Skeletal muscle tissue (tissue), 4 donors: ENCODE data around the gene EVC. TPM values are rescaled to one million over a fixed set of nuclear protein-coding genes. Genes with fewer than 3 reads are reported as not detected.

ENCODE experiments used
- H3K27ac ChIP-seq: one replicate; pipeline ENCODE4 v1.7.0; 2013; ENCODE audit warnings: mild to moderate bottlenecking, low read depth, low read length, inconsistent platforms
- H3K27me3 ChIP-seq, 3 donors: one replicate each; pipeline ENCODE4 v1.7.0; 2013; ENCODE audit warnings: low read length in 3 of 3; ENCODE audit not compliant: control insufficient read depth in 3 of 3, insufficient read depth in 3 of 3
- H3K36me3 ChIP-seq, 3 donors: one replicate each; pipeline ENCODE4 v1.7.0; 2013; ENCODE audit warnings: low read length in 3 of 3; ENCODE audit not compliant: control insufficient read depth in 3 of 3, insufficient read depth in 3 of 3
- H3K4me1 ChIP-seq, 3 donors: one replicate each; pipeline ENCODE4 v1.7.0; 2013; ENCODE audit warnings: low read length in 3 of 3, mild to moderate bottlenecking in 3 of 3; ENCODE audit not compliant: control insufficient read depth in 3 of 3, insufficient read depth in 3 of 3
- H3K4me3 ChIP-seq, 3 donors: one replicate each; pipeline ENCODE4 v1.7.0; 2013; ENCODE audit warnings: low read length in 3 of 3
- H3K9ac ChIP-seq, 3 donors: one replicate each; pipeline ENCODE4 v1.7.0; 2013; ENCODE audit warnings: low read length in 3 of 3, mild to moderate bottlenecking in 3 of 3, moderate library complexity in 2 of 3, low read depth in 1 of 3
- H3K9me3 ChIP-seq, 3 donors: one replicate each; pipeline ENCODE4 v1.7.0; 2013; ENCODE audit warnings: low read length in 3 of 3; ENCODE audit not compliant: control insufficient read depth in 3 of 3
- total RNA-seq: library from RNA; depleted of rRNA; stranded (reverse); fragments of >200 nt; gene quantifications from one replicate; pipeline ENCODE4 v1.2.3, GENCODE V29; 2014
- donor health status: Osteomylitis.

Gene EVC
- total RNA-seq, 1 donor from 2014 or later: 19.8 TPM

DNA sequence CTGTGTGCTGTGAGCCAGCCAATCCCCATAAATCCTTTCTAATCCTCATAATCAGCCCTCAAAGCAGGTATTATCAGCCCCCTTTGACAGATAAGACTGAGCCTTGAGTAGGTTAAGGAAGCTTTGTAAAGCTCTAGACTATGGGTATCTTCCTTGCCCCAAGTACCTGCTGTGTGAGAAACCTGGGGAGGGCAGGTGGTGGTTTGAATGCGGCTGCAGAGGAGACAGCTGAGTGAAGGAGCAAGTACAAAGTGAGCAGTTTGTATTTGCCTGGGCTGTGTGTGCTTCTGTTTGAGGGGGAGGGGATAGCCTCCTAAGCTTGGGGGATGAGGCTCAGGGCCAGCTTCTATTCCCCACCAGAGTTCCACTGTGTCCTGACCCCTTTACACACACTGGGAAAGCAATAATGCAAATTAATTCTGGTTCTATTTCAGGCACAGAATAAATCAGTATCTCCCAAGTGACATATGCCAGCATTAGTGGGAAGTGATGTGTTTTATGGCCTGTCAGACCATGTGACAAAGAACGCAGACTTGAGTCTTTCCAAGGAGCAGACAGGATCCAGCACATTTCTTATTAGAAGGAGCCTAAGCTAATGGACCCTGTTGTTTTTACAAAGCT, 63.5 kb downstream of the EVC start:
- Histone ChIP-seq H3K9ac (no peak overlapping the region), H3K4me1 (no peaks in the 10 kb centered on the region), H3K4me3 (no peak overlapping the region), H3K27ac (no peak overlapping the region), H3K36me3 (peaks cover 0 to 6% (median 0%) of the 10 kb centered on the region in 3 donors), H3K9me3 (peaks cover 4 to 14% (median 8%) of the 10 kb centered on the region in 3 donors), H3K27me3 (no peaks in the 10 kb centered on the region)

- no peak overlapping the region for H3K4me3 ChIP-seq
- peaks cover 4 to 14% (median 8%) of the 10 kb centered on the region in 3 donors for H3K9me3 ChIP-seq
- peaks cover 0 to 6% (median 0%) of the 10 kb centered on the region in 3 donors for H3K36me3 ChIP-seq
- H3K4me1 ChIP-seq: no peaks in the 10 kb centered on the region
- no peaks in the 10 kb centered on the region for H3K27me3 ChIP-seq
- H3K9ac ChIP-seq: no peak overlapping the region
- H3K27ac ChIP-seq: no peak overlapping the region
Measured at GRCh38 chr4:5776510-5776909, 65.5 kb downstream of the EVC start.

DNA sequence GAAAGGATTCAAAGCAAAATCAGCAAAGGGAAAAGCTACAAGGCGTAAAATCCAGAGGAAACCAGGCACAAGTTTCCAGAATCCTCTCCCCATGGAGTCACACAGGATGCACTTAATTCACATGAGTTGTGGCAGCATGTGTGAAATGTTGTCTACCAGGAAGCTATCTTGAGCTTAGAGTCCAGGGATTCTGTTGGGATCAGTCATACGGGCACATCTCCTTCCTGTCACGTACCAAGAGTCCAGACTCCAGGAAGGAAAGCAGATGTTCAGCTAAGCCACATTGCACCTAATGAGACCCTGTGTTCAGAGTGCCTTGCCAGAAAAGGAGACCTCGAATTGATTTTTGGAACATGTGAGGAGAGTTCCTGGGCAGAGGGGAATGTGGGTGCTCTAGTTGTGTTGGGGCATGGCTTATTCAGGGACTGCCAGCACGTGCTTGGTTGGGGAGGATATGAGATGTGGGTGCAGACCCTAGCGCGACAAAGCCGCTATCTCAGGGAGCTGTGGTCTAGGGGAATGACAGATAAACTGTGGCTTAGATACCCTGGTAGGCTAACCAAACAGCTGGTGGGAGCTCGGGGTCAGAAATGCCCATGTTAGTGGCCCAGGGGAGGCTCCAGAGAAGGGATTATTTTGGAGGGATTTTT, 70.0 kb downstream of the EVC start:
- Histone ChIP-seq H3K36me3 (peaks cover 0 to 11% (median 0%) of the 10 kb centered on the region in 3 donors), H3K27me3 (no peaks in the 10 kb centered on the region), H3K4me1 (no peaks in the 10 kb centered on the region), H3K27ac (no peak overlapping the region), H3K4me3 (no peak overlapping the region), H3K9me3 (peaks cover 2 to 12% (median 8%) of the 10 kb centered on the region in 3 donors), H3K9ac (no peak overlapping the region)

GRCh38 chr4:5781691-5782090, 70.7 kb downstream of the EVC start:
- H3K9me3 ChIP-seq: peaks cover 0 to 5% (median 5%) of the 10 kb centered on the region in 3 donors
- no peak overlapping the region for H3K27ac ChIP-seq
- no peak overlapping the region for H3K9ac ChIP-seq
- no peak overlapping the region for H3K4me3 ChIP-seq
- H3K36me3 ChIP-seq: peaks cover 0 to 8% (median 0%) of the 10 kb centered on the region in 3 donors
- H3K4me1 ChIP-seq: no peaks in the 10 kb centered on the region
- H3K27me3 ChIP-seq: no peaks in the 10 kb centered on the region

DNA sequence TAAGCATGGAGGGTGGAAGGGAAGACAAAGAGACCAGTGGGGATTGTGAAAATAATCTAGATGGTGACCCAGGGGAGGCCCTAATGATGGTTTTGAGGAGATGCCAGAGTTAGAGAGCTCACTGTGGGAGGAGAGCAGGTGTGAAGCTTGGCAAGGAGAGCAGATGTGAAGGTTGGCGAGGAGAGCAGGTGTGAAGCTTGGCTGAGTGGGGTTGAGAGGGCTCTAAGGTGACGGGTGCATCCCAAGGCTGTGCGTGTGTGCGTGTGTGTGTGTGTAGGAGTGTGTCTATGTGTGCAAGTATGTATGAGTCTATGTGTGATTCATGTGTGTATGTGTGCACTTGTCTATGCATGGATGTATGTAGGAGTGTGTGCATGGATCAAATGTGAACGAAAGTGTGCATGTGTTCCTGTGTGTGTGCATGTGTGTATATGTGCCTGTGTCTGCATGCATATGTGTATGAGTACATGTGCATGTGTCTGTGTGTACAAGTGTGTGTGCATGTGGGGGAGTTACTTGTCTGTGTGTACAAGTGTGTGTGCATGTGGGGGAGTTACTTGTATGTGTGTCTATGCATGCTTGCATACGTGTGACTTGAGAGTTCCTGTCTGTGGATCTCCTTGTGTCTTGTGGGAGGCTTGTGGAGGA, 72.0 kb downstream of the EVC start:
- H3K9me3 ChIP-seq: no peaks in the 10 kb centered on the region
- H3K27ac ChIP-seq: no peak overlapping the region
- no peaks in the 10 kb centered on the region for H3K27me3 ChIP-seq
- no peak overlapping the region for H3K4me3 ChIP-seq
- no peaks in the 10 kb centered on the region for H3K4me1 ChIP-seq
- no peak overlapping the region for H3K9ac ChIP-seq
- H3K36me3 ChIP-seq: peaks cover 0 to 6% (median 0%) of the 10 kb centered on the region in 3 donors

DNA sequence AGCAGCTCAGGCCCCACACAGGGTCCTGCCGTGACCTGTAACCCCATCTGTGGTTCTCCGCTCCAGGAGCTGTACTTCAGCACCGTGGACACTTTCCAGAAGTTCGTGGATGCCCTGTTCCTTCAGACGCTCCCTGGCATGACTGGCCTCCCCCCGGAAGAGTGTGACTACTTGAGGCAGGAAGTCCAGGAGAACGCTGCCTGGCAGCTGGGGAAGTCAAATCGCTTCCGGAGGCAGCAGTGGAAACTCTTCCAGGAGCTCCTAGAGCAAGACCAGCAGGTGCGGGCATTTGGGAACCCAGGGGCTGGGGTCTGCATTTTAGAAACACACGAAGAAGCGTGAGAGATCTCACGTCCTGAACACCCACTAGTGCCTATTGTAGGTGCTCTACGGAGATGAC, 72.5 kb downstream of the EVC start:
- Histone ChIP-seq H3K9ac (no peak overlapping the region), H3K27ac (no peak overlapping the region), H3K36me3 (peaks cover 0 to 6% (median 0%) of the 10 kb centered on the region in 3 donors), H3K4me1 (no peaks in the 10 kb centered on the region), H3K9me3 (no peaks in the 10 kb centered on the region), H3K27me3 (no peaks in the 10 kb centered on the region), H3K4me3 (no peak overlapping the region)

DNA sequence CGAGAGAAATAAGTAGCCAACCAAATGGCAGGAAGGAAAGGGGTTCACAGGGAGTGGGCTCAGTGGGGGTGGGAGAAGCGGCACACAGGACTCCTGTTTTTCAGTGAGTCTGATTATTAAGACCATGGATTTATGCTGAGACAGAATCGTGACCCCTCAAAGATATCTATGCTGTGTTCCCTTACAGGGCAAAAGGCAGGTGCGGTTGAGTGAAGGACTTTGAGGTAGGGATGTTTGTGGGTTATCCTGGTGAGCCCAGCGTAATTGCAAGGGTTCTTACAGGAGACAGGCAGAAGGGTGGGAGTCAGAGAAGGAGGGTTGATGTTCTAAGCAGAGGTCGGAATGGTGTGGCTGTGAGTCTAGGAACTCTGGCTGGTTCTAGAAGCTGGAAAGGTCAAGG, 73.0 kb downstream of the EVC start:
- H3K4me3 ChIP-seq: no peak overlapping the region
- H3K36me3 ChIP-seq: peaks cover 0 to 7% (median 0%) of the 10 kb centered on the region in 3 donors
- H3K4me1 ChIP-seq: no peaks in the 10 kb centered on the region

DNA sequence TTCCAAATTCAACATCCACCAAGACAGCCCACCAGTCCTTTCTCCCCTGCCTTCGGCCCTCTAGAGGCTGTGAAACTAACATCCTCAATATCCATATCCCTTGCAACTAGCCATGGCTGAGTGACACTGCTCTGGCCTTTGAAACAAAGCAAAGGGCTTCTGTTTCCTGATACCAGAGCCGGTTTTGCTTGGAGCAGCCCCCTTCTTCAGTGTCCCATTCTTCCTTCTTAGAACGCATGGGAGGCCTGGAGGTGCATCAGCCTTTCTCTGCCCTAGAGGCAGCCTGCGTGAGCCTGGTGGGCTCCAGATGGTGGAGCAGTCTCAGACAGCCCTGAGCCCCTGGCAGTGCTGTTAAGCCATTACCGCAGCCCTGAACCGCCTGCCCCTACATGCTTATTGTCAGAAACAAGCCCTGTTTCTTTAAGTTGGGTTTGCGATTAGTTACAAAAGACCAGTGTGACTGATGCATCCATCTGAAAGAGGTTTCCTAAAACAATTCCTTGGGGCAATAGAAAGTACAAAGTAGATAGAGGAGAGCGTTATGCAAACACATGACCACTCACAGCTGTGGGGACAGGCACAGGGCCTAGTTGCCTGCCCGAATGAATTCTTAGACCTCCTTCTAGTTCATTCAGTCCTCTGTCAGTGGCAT, 74.1 kb downstream of the EVC start:
- Histone ChIP-seq H3K4me3 (no peak overlapping the region), H3K36me3 (peaks cover 0 to 8% (median 2%) of the 10 kb centered on the region in 3 donors), H3K9me3 (no peaks in the 10 kb centered on the region), H3K27me3 (no peaks in the 10 kb centered on the region), H3K27ac (no peak overlapping the region), H3K4me1 (no peaks in the 10 kb centered on the region), H3K9ac (no peak overlapping the region)

More for the DNA sequence above, 73.0 kb downstream of the EVC start:
- Histone ChIP-seq H3K27me3 (no peaks in the 10 kb centered on the region), H3K27ac (no peak overlapping the region), H3K9ac (no peak overlapping the region), H3K9me3 (no peaks in the 10 kb centered on the region)

GRCh38 chr4:5785806-5786680, 75.0 kb downstream of the EVC start:
- H3K4me3 ChIP-seq: no peak overlapping the region
- no peaks in the 10 kb centered on the region for H3K9me3 ChIP-seq
- no peak overlapping the region for H3K27ac ChIP-seq
- peaks cover 0 to 8% (median 2%) of the 10 kb centered on the region in 3 donors for H3K36me3 ChIP-seq
- no peak overlapping the region for H3K9ac ChIP-seq
- H3K27me3 ChIP-seq: no peaks in the 10 kb centered on the region
- H3K4me1 ChIP-seq: no peaks in the 10 kb centered on the region
